ENCODE measurements around the gene CDH3.
A peak's percentile ranks its signal among the peaks of the same experiment; 100 is the strongest.

CDH3 gene

GRCh38 chr16:68627951-68628425 is 17.1 kb upstream of the CDH3 start:
- H4K20me1 ChIP-seq, result no peaks in the 10 kb centered on the region
- H3K27me3 ChIP-seq, result no peaks in the 10 kb centered on the region
- H3K4me3 ChIP-seq, result no peak overlapping the region
- H3K4me1 ChIP-seq, result peaks cover 0 to 23% (median 16%) of the 10 kb centered on the region in 10 experiments; a peak in 16 of 20 replicates
- H3K4me2 ChIP-seq, result peak overlapping the region in 4 of 11 experiments; percentile 4 to 15 (median 10); a peak in 3 of 22 replicates
- no peaks in the 10 kb centered on the region for H3K36me3 ChIP-seq
- H3K27ac ChIP-seq, result no peak overlapping the region
- no peak for TF ChIP-seq Cebpa-rat (IDR thresholded peaks at IDR 0.05)
- H3K9ac ChIP-seq, result no peak overlapping the region
- H3K9me3 ChIP-seq (replicated peaks in 1 of 11), result peaks cover 0 to 7% (median under 1%) of the 10 kb centered on the region in 11 experiments; a peak in 8 of 22 replicates

DNA sequence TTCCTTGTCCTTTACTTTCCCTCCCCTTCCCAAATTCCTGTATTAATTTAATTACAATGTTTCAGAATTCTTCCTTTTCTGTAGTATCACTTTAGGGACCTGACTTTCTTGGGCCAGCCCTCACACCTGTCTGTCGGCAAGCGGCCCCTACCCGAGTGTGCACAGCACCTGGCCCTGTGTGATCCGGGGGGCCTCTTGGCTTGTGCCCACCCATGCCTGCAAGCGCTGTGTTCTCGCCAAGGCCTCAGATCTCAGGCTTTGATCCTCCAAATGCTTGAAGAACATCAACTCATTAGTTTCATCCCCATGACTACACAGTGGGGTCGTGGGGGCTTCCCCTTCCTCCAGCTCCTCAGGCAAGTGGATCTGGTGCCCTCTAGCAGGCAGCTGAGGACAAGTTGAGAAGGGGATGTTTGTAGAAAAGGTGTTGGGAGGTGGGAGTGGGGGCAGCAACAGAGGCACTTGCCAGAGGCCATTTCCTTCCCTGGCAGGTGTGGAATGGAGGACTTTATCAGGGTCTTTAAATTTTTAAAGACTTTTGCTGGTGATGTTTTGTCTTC is 15.7 kb upstream of the CDH3 start:
- Histone ChIP-seq H3K27me3 (no peaks in the 10 kb centered on the region), H3K27ac (no peak overlapping the region), H3K4me2 (no peak overlapping the region), H3K4me3 (no peak overlapping the region), H4K20me1 (no peaks in the 10 kb centered on the region), H3K4me1 (peaks cover 0 to 23% (median 16%) of the 10 kb centered on the region in 10 experiments; a peak in 16 of 20 replicates), H3K36me3 (no peaks in the 10 kb centered on the region), H3K9ac (no peak overlapping the region), H3K9me3 (replicated peaks in 1 of 11) (no peaks in the 10 kb centered on the region)
- TF ChIP-seq Cebpa-rat (IDR thresholded peaks at IDR 0.05), result no peak

GRCh38 chr16:68636064-68636560 is 9.0 kb upstream of the CDH3 start:
- Histone ChIP-seq H3K9ac (no peak overlapping the region), H3K9me3 (replicated peaks in 1 of 11) (no peaks in the 10 kb centered on the region), H3K4me1 (peaks cover 0 to 14% (median 3%) of the 10 kb centered on the region in 10 experiments; a peak in 7 of 20 replicates), H3K27me3 (peaks cover 0 to 4% (median 1%) of the 10 kb centered on the region in 11 experiments; a peak in 8 of 22 replicates), H4K20me1 (no peaks in the 10 kb centered on the region; a peak in 1 of 22 replicates), H3K36me3 (no peaks in the 10 kb centered on the region), H3K27ac (no peak overlapping the region), H3K4me3 (no peak overlapping the region), H3K4me2 (peak overlapping the region in 1 of 11 experiments; percentile 48; a peak in 1 of 22 replicates)
- TF ChIP-seq Cebpa-rat (IDR thresholded peaks at IDR 0.05), result no peak

GRCh38 chr16:68636818-68637217 is 8.3 kb upstream of the CDH3 start:
- Histone ChIP-seq H3K9me3 (replicated peaks in 1 of 11) (no peaks in the 10 kb centered on the region), H4K20me1 (no peaks in the 10 kb centered on the region; a peak in 1 of 22 replicates), H3K4me2 (peak overlapping the region in 2 of 11 experiments; percentile 43 to 48; a peak in 4 of 22 replicates), H3K4me3 (no peak overlapping the region), H3K27ac (no peak overlapping the region), H3K27me3 (peaks cover under 1 to 12% (median 8%) of the 10 kb centered on the region in 11 experiments; a peak in 21 of 22 replicates), H3K9ac (no peak overlapping the region), H3K4me1 (peaks cover 0 to 15% (median 3%) of the 10 kb centered on the region in 10 experiments; a peak in 7 of 20 replicates), H3K36me3 (no peaks in the 10 kb centered on the region)
- no peak for TF ChIP-seq Cebpa-rat (IDR thresholded peaks at IDR 0.05)

- Histone ChIP-seq H3K27ac (no peak overlapping the region), H3K27me3 (peaks cover 42 to 53% (median 50%) of the 10 kb centered on the region in 11 experiments), H3K9me3 (replicated peaks in 1 of 11) (no peaks in the 10 kb centered on the region), H3K4me2 (peak overlapping the region in 3 of 11 experiments; percentile 1 to 20 (median 12); a peak in 2 of 22 replicates), H4K20me1 (peaks cover 0 to 25% (median 5%) of the 10 kb centered on the region in 11 experiments; a peak in 7 of 22 replicates), H3K4me1 (peaks cover 27 to 46% (median 34%) of the 10 kb centered on the region in 10 experiments), H3K4me3 (no peak overlapping the region), H3K36me3 (no peaks in the 10 kb centered on the region), H3K9ac (no peak overlapping the region)
- TF ChIP-seq Cebpa-rat (IDR thresholded peaks at IDR 0.05), result no peak
Measured at GRCh38 chr16:68640972-68641371, 4.1 kb upstream of the CDH3 start.

- peak overlapping the region in 1 of 11 experiments; percentile 44; a peak in 1 of 22 replicates for H3K9ac ChIP-seq
- H3K27me3 ChIP-seq, result peaks cover 53 to 64% (median 60%) of the 10 kb centered on the region in 11 experiments
- H3K4me3 ChIP-seq, result peak overlapping the region in 5 of 10 experiments; percentile 10 to 53 (median 36); a peak in 3 of 20 replicates
- no peaks in the 10 kb centered on the region for H3K9me3 ChIP-seq (replicated peaks in 1 of 11)
- no peaks in the 10 kb centered on the region for H3K36me3 ChIP-seq
- H4K20me1 ChIP-seq, result peaks cover 0 to 33% (median 5%) of the 10 kb centered on the region in 11 experiments; a peak in 7 of 22 replicates
- H3K4me1 ChIP-seq, result peaks cover 26 to 46% (median 37%) of the 10 kb centered on the region in 10 experiments
- TF ChIP-seq Cebpa-rat (IDR thresholded peaks at IDR 0.05), result no peak
- H3K4me2 ChIP-seq, result peak overlapping the region; percentile 66 to 83 (median 77)
- H3K27ac ChIP-seq, result no peak overlapping the region
Measured at GRCh38 chr16:68642047-68642435, 3.1 kb upstream of the CDH3 start.

- peaks cover 0 to 33% (median 5%) of the 10 kb centered on the region in 11 experiments; a peak in 7 of 22 replicates for H4K20me1 ChIP-seq
- H3K27ac ChIP-seq, result peak overlapping the region in 5 of 11 experiments; percentile 31 to 55 (median 44); a peak in 7 of 22 replicates
- peaks cover 58 to 69% (median 66%) of the 10 kb centered on the region in 11 experiments for H3K27me3 ChIP-seq
- peak overlapping the region; percentile 66 to 83 (median 77) for H3K4me2 ChIP-seq
- TF ChIP-seq Cebpa-rat (IDR thresholded peaks at IDR 0.05), result no peak
- peak overlapping the region; percentile 15 to 61 (median 49); a peak in 10 of 22 replicates for H3K9ac ChIP-seq
- H3K9me3 ChIP-seq (replicated peaks in 1 of 11), result no peaks in the 10 kb centered on the region
- no peaks in the 10 kb centered on the region for H3K36me3 ChIP-seq
- H3K4me1 ChIP-seq, result peaks cover 25 to 44% (median 37%) of the 10 kb centered on the region in 10 experiments
- peak overlapping the region; percentile 10 to 64 (median 38); a peak in 16 of 20 replicates for H3K4me3 ChIP-seq
Measured at GRCh38 chr16:68642436-68643101, 2.5 kb upstream of the CDH3 start.

- Histone ChIP-seq H3K4me2 (peak overlapping the region in 7 of 11 experiments; percentile 72 to 83 (median 80); a peak in 9 of 22 replicates), H3K9ac (no peak overlapping the region), H3K4me3 (peak overlapping the region in 1 of 10 experiments; percentile 36; a peak in 1 of 20 replicates), H3K9me3 (replicated peaks in 1 of 11) (no peaks in the 10 kb centered on the region), H3K36me3 (no peaks in the 10 kb centered on the region), H3K4me1 (peaks cover 25 to 44% (median 37%) of the 10 kb centered on the region in 10 experiments), H4K20me1 (peaks cover 0 to 33% (median 5%) of the 10 kb centered on the region in 11 experiments; a peak in 7 of 22 replicates), H3K27me3 (peaks cover 65 to 76% (median 72%) of the 10 kb centered on the region in 11 experiments), H3K27ac (no peak overlapping the region)
- no peak for TF ChIP-seq Cebpa-rat (IDR thresholded peaks at IDR 0.05)
Measured at GRCh38 chr16:68643227-68643626, 1.9 kb upstream of the CDH3 start.

Data from BLaER1 treated with 17β-estradiol and CSF1 and Interleukin-3, amounts not matched to agents 10 nM and 100 nM (cell line).